NT2/D1 (cell line): ENCODE measurements around the gene QSER1.

Experiments
- DNase-seq: peaks from one replicate; pipeline ENCODE4 v3.0.0-alpha.2; 2011; ENCODE audit warnings: low read depth, low spot score
- H3K27me3 ChIP-seq: 2 replicates; pipeline ENCODE4 v1.6.0; 2011; ENCODE audit warnings: mild to moderate bottlenecking; ENCODE audit not compliant: insufficient read length, insufficient read depth
- H3K36me3 ChIP-seq: 2 replicates; pipeline ENCODE4 v1.6.1; 2011; ENCODE audit warnings: mild to moderate bottlenecking, low read length, mixed read lengths; ENCODE audit not compliant: insufficient read depth, insufficient read length
- H3K4me1 ChIP-seq: 2 replicates; pipeline ENCODE4 v1.5.1; 2011; ENCODE audit not compliant: insufficient read depth, insufficient read length
- H3K4me3 ChIP-seq: 2 replicates; pipeline ENCODE4 v1.5.1; 2011; ENCODE audit warnings: low read depth; ENCODE audit not compliant: insufficient read length
- H3K9ac ChIP-seq: 2 replicates; pipeline ENCODE4 v1.6.0; 2011; ENCODE audit warnings: low read depth; ENCODE audit not compliant: insufficient read length
- H3K9me3 ChIP-seq: 2 replicates; pipeline ENCODE4 v1.5.1; 2011; ENCODE audit warnings: mild to moderate bottlenecking, low read length; ENCODE audit not compliant: insufficient read depth
- SUZ12 ChIP-seq: IDR thresholded peaks from 2 replicates; pipeline ENCODE4 v1.6.1; 2011; ENCODE audit not compliant: insufficient read length, insufficient read depth; ENCODE audit errors: extremely low read depth
- YY1 ChIP-seq: IDR thresholded peaks from 2 replicates; pipeline ENCODE4 v1.6.1; 2011; ENCODE audit not compliant: insufficient read length, insufficient read depth
- ZNF274 ChIP-seq: IDR thresholded peaks from 2 replicates; pipeline ENCODE4 v1.6.1; 2011; ENCODE audit warnings: mild to moderate bottlenecking, low read depth, low read length

The QSER1 gene

GRCh38 chr11:33001751-33002542 lies 109.3 kb downstream of the QSER1 start:
- no peaks in the 10 kb centered on the region for H3K36me3 ChIP-seq
- no peaks in the 10 kb centered on the region for H3K27me3 ChIP-seq
- no peak for TF ChIP-seq YY1
- no peak for TF ChIP-seq ZNF274
- TF ChIP-seq SUZ12: no peak

DNA sequence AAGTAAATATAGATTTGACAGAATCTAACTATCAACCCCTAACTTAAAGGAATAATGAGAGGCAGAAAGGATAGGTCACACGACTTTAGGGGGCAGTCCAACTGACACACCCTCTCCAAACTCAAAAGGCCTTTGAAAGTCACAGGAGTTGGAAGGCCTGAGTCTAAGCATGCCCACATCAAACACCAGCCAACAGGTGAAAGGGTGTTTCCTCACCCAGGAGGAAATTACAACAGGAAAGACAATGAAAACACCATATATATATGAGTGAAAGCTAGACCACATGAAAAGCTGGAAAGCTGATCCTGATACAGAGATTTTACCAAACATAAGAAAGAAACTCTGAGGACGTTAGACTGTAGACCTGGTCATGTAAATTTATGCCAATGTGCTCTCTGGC lies 112.6 kb downstream of the QSER1 start:
- no peaks in the 10 kb centered on the region for H3K9me3 ChIP-seq
- no peak overlapping the region for H3K9ac ChIP-seq
- TF ChIP-seq ZNF274: no peak
- no peak for TF ChIP-seq SUZ12
- no peak for TF ChIP-seq YY1
- DNase-seq: no peak
- H3K27me3 ChIP-seq: no peaks in the 10 kb centered on the region
- H3K36me3 ChIP-seq: no peaks in the 10 kb centered on the region
- H3K4me1 ChIP-seq: no peaks in the 10 kb centered on the region
- H3K4me3 ChIP-seq: no peak overlapping the region

More at GRCh38 chr11:33001751-33002542, 109.3 kb downstream of the QSER1 start:
- Histone ChIP-seq H3K4me3 (no peak overlapping the region), H3K9ac (no peak overlapping the region), H3K9me3 (no peaks in the 10 kb centered on the region), H3K4me1 (no peaks in the 10 kb centered on the region)
- no peak for DNase-seq

DNA sequence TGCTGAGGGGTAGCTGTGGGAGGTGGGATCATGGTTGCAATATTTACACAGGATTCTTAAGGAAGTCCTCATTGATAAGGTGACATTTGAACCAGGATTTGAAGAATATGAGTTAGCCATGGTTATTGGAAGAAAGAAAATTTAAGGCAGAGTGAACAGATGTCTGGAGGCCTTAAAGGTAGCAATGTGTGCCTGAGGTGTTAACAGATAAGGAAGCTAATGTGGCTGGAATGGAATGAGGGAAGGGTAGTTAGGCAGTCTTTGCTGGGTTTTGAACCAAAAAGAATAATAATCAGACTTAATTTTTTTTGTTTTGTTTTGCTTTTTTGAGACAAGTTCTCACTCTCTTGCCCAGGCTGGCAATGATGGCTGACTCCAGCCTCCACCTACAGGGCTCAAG lies 113.4 kb downstream of the QSER1 start:
- no peak for DNase-seq
- Histone ChIP-seq H3K9me3 (no peaks in the 10 kb centered on the region), H3K4me3 (no peak overlapping the region), H3K36me3 (no peaks in the 10 kb centered on the region), H3K4me1 (no peaks in the 10 kb centered on the region), H3K9ac (no peak overlapping the region), H3K27me3 (no peaks in the 10 kb centered on the region)
- no peak for TF ChIP-seq SUZ12
- no peak for TF ChIP-seq ZNF274
- TF ChIP-seq YY1: no peak

- no peaks in the 10 kb centered on the region for H3K9me3 ChIP-seq
- no peaks in the 10 kb centered on the region for H3K4me1 ChIP-seq
- H3K27me3 ChIP-seq: peaks cover 8% of the 10 kb centered on the region
- no peak for DNase-seq
- no peak overlapping the region for H3K4me3 ChIP-seq
- TF ChIP-seq SUZ12 (no peak), ZNF274 (no peak), YY1 (no peak)
- no peaks in the 10 kb centered on the region for H3K36me3 ChIP-seq
- no peak overlapping the region for H3K9ac ChIP-seq
Measured at GRCh38 chr11:33013755-33014154, 121.1 kb downstream of the QSER1 start.

GRCh38 chr11:33015621-33016551 lies 123.3 kb downstream of the QSER1 start, which contains the start of gene DEPDC7:
Gene DEPDC7, plus strand, starts transcription at chr11:33015878. Its CDS starts 78 bp downstream, at chr11:33015956.
- Histone ChIP-seq H3K9me3 (no peaks in the 10 kb centered on the region), H3K9ac (peak within 1 kb of the TSS; percentile 71), H3K36me3 (no peaks in the 10 kb centered on the region), H3K4me1 (no peaks in the 10 kb centered on the region), H3K4me3 (peak within 1 kb of the TSS; percentile 49), H3K27me3 (peaks cover 8% of the 10 kb centered on the region)
- TF ChIP-seq ZNF274: no peak
- TF ChIP-seq SUZ12: no peak
- no peak for TF ChIP-seq YY1
- DNase-seq: peak; percentile 74

DNA sequence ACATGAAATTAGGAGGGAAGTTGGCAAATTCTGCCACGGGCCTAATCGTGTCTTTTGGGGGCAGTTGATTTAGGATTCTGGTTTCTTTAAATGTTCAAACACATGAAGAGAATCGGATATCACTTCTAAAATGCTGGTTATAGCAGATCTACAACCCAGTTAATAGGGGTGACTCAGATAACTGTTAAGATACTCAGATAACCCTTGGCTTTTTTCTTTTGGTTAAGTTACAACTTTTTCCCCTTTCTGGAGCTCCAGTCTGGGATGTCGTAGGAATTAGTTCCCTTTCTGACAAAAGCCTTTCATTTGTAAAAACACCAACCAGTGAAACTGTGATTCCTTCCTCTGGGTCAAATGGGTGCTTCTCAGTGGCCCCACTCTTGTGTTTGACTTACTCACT lies 124.0 kb downstream of the QSER1 start:
- H3K4me1 ChIP-seq: no peaks in the 10 kb centered on the region
- peak overlapping the region; percentile 71 for H3K9ac ChIP-seq
- peak overlapping the region; percentile 49 for H3K4me3 ChIP-seq
- H3K36me3 ChIP-seq: no peaks in the 10 kb centered on the region
- H3K9me3 ChIP-seq: no peaks in the 10 kb centered on the region
- no peak for DNase-seq
- TF ChIP-seq ZNF274: no peak
- TF ChIP-seq YY1: no peak
- no peak for TF ChIP-seq SUZ12
- peaks cover 8% of the 10 kb centered on the region for H3K27me3 ChIP-seq

DNA sequence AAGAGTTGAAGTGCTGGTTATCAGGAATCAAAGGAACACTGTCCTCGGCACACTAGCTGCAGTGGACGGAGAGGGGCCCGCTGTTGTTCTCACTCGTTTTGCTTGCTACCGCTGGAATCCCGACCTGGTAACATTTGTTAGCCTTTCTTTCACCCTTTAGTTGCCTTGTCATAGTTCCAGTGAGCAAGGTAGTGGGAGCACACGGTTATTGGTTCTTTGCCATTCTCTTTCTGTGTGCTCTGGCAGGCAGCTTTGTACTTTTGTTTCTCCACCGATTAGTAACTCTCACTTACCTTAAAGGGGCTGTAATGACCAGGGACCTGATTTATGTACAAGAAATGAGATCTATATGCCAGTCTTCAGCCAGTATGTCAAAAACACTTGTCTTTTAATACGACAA lies 124.9 kb downstream of the QSER1 start:
- no peak overlapping the region for H3K4me3 ChIP-seq
- peaks cover 8% of the 10 kb centered on the region for H3K27me3 ChIP-seq
- H3K9me3 ChIP-seq: no peaks in the 10 kb centered on the region
- TF ChIP-seq SUZ12: no peak
- no peak for TF ChIP-seq YY1
- no peak for TF ChIP-seq ZNF274
- no peak for DNase-seq
- H3K4me1 ChIP-seq: no peaks in the 10 kb centered on the region
- H3K9ac ChIP-seq: no peak overlapping the region
- no peaks in the 10 kb centered on the region for H3K36me3 ChIP-seq
